ENCODE data around the gene OTUD3. TPM values are rescaled to one million over a fixed set of nuclear protein-coding genes. Genes with fewer than 3 reads are reported as not detected.
"Not testable (repeated sequence)": the region's sequence is repeated elsewhere in the genome, so short reads cannot be mapped to it uniquely, and the experiment has no call there.

Gene OTUD3
- total RNA-seq, 1 donor from 2014 or later, result 10.0 TPM

DNA sequence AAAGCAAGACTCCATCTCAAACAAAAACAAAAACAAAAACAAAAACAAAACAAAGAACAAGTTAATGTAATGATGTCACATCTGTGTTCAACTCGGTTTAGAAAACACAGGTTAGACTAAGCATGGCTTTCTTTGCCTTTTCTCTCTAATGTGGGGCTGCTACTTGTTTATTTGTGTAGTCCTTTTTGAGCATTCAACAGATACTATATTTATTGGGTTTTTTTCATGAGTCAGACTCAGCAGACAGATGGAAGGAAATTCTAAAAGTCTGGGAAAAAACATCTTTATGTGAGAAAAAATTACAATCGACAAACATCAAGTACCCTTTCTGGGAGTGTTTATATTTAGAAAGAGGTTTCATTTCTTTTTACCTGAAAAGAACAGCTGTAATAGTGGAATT, 22.3 kb upstream of the OTUD3 start:
- Mint-ChIP-seq H3K9me3 (peaks cover 5% of the 10 kb centered on the region), H3K4me1 (ENCODE audit: low read depth) (no peaks in the 10 kb centered on the region), H3K4me3 (ENCODE audit: low read depth) (no peak overlapping the region), H3K36me3 (ENCODE audit: low read depth) (no peaks in the 10 kb centered on the region), H3K27ac (no peak overlapping the region), H3K27me3 (ENCODE audit: low read depth) (peaks cover 14% of the 10 kb centered on the region)
- DNase-seq (ENCODE audit: low spot score), result no peak
- intact Hi-C loops (cut with micrococcal nuclease), result no loop called here

DNA sequence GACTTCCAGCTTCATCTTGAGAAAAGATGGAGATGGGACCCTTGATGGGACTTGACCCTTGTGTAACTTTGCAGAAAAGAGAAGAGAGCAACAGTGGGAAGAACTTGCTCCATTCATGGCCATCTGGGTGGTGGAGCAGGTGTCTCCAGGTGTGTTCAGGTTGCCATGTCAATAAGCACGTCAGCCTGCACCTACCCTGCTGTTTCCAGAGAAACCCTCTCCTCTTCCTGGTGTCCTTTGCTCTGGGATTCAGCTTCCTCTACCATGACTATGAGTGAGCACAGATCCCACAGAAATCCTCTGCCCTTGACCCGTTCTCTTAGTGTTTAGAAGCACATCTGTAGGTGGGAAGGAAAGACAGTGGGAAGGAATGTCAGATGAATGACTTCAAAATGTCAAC, 21.8 kb upstream of the OTUD3 start:
- no peaks in the 10 kb centered on the region for H3K36me3 Mint-ChIP-seq (ENCODE audit: low read depth)
- H3K9me3 Mint-ChIP-seq, result peaks cover 5% of the 10 kb centered on the region
- no peak for DNase-seq (ENCODE audit: low spot score)
- no peaks in the 10 kb centered on the region for H3K4me1 Mint-ChIP-seq (ENCODE audit: low read depth)
- no peak overlapping the region for H3K27ac Mint-ChIP-seq
- H3K4me3 Mint-ChIP-seq (ENCODE audit: low read depth), result no peak overlapping the region
- H3K27me3 Mint-ChIP-seq (ENCODE audit: low read depth), result peaks cover 14% of the 10 kb centered on the region
- intact Hi-C loops (cut with micrococcal nuclease), result no loop called here

DNA sequence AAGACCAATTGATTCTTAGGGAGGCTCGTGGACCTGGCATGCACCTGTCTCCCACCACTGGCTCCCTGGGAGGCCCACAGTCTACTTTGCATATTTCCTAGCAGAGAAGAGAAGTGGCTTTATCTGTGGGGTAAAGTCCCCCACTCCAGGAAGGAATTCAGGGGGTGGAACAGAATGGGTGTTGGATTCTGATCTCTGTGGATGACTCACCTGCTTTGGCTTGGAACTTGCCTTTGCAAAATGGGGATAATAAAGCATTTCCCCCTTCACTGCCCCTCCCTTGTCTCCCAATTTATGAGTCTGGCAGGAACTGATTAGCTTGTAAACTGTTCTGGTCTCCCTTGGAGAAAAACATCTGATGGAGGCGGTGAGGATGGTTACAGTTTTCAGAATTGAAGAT, 21.2 kb upstream of the OTUD3 start:
- Mint-ChIP-seq H3K27me3 (ENCODE audit: low read depth) (peaks cover 16% of the 10 kb centered on the region), H3K4me3 (ENCODE audit: low read depth) (no peak overlapping the region)
- DNase-seq (ENCODE audit: low spot score), result no peak

DNA sequence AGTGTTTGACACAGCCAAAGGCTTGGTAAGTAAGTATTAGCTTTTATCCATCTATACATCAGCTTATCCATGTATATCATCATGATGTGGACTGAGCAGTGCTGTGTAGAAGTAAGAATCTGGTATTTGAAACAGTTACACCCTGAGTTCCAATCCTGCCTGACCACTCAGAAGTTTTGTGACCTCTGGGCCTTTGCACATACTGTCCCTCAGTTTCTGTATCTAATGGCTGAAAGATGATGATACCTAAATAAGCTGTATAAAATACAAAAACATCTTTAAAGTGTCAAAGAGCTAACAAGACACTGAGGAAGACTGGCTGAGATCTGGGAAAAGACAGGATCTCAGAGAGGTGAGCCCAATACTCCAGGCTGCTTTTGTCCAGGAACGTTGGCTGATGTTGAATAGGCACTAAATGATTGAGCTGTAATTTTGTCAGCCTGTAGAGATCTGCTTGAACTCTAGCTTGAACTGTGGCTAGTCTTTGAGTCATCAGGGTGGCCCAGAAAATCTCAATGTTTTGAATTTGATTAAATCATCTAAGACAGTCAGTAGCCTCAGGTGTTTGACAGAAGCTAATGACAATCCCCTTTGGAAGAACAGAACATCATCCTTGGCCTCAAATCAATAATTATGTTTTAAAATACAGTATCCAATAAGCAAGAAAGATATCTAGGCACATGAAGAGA, 20.2 kb upstream of the OTUD3 start:
- Mint-ChIP-seq H3K4me1 (ENCODE audit: low read depth) (no peaks in the 10 kb centered on the region), H3K27me3 (ENCODE audit: low read depth) (peaks cover 23% of the 10 kb centered on the region), H3K4me3 (ENCODE audit: low read depth) (no peak overlapping the region), H3K36me3 (ENCODE audit: low read depth) (no peaks in the 10 kb centered on the region), H3K9me3 (peaks cover 5% of the 10 kb centered on the region), H3K27ac (no peak overlapping the region)
- no peak for DNase-seq (ENCODE audit: low spot score)
- intact Hi-C loops (cut with micrococcal nuclease), result no loop called here

More for the DNA sequence above, 21.2 kb upstream of the OTUD3 start:
- Mint-ChIP-seq H3K27ac (no peak overlapping the region), H3K36me3 (ENCODE audit: low read depth) (no peaks in the 10 kb centered on the region), H3K4me1 (ENCODE audit: low read depth) (no peaks in the 10 kb centered on the region), H3K9me3 (peaks cover 5% of the 10 kb centered on the region)
- intact Hi-C loops (cut with micrococcal nuclease), result no loop called here

DNA sequence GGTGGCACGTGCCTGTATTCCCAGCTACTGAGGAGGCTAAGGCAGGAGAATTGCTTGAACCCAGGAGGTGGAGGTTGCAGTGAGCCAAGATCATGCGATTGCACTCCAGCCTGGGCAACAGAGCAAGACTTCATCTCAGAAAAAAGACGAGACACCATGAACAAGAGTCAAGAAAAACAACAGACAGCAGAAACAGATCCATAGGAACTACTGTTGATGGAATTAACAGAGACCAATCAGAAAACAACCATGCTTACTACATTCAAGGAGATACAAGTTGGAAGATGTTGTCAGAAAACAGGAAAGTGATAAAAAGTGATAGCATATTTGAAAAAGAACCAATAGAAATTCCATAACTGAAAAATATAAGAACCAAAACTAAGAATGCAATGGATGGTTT, 19.3 kb upstream of the OTUD3 start:
- H3K27ac Mint-ChIP-seq, result no peak overlapping the region
- H3K36me3 Mint-ChIP-seq (ENCODE audit: low read depth), result no peaks in the 10 kb centered on the region
- peaks cover 24% of the 10 kb centered on the region for H3K27me3 Mint-ChIP-seq (ENCODE audit: low read depth)
- no peaks in the 10 kb centered on the region for H3K4me1 Mint-ChIP-seq (ENCODE audit: low read depth)
- no peak for DNase-seq (ENCODE audit: low spot score)
- H3K9me3 Mint-ChIP-seq, result peaks cover 5% of the 10 kb centered on the region
- no peak overlapping the region for H3K4me3 Mint-ChIP-seq (ENCODE audit: low read depth)
- intact Hi-C loops (cut with micrococcal nuclease), result no loop called here

DNA sequence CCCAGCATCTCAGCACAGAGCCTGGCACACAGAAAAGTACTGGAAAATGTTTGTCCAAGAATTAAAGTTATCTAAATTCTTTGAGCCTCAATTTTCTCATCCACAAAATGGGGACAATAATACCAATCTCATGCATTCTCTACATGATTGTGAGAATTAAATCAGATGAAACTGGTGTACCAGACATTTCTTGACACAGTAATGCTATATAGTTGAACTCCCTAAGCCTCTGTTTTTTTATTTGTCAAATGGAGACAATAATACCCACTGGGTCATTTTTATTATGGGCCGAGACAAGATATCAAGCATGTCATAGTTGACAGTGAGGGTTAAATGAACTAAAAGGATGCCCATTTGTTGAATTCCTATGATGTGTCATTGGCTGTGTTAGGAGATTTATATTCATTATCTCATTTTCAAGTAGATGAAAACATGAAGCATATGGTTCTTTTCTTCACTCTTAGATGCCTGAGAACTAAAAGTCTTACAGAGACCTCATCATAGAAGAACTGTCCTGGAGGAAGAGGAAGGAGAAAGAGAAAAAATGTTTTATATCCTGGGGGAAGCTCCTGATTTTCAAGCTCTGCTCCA, 17.5 kb upstream of the OTUD3 start:
- H3K4me1 Mint-ChIP-seq (ENCODE audit: low read depth), result no peaks in the 10 kb centered on the region
- H3K36me3 Mint-ChIP-seq (ENCODE audit: low read depth), result no peaks in the 10 kb centered on the region
- H3K27me3 Mint-ChIP-seq (ENCODE audit: low read depth), result peaks cover 25% of the 10 kb centered on the region
- intact Hi-C loops (cut with micrococcal nuclease), result no loop called here
- no peak overlapping the region for H3K27ac Mint-ChIP-seq
- peaks cover 5% of the 10 kb centered on the region for H3K9me3 Mint-ChIP-seq
- H3K4me3 Mint-ChIP-seq (ENCODE audit: low read depth), result no peak overlapping the region
- DNase-seq (ENCODE audit: low spot score), result no peak

DNA sequence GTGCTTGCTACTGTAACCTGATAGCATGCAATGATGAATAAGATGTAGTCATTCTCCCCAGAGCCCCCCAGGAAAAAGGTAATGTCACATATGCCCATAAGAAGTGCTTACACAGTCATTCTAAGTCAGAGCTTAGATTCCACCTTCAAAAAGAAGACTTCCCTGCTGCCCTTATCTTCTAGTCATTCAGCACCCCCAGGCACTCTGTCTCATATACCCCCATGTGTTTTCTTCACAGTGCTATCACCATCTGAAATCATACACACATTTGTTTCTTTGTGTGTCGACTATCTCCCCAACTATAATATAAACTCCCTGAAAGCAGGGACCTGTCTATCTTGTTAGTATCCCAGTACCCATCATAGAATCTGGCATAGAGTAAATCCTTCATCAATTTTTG, 16.2 kb upstream of the OTUD3 start:
- no peak for DNase-seq (ENCODE audit: low spot score)
- Mint-ChIP-seq H3K4me1 (ENCODE audit: low read depth) (no peaks in the 10 kb centered on the region), H3K36me3 (ENCODE audit: low read depth) (no peaks in the 10 kb centered on the region), H3K9me3 (peaks cover 5% of the 10 kb centered on the region), H3K27me3 (ENCODE audit: low read depth) (peaks cover 23% of the 10 kb centered on the region), H3K4me3 (ENCODE audit: low read depth) (no peak overlapping the region), H3K27ac (no peak overlapping the region)
- intact Hi-C loops (cut with micrococcal nuclease), result no loop called here

DNA sequence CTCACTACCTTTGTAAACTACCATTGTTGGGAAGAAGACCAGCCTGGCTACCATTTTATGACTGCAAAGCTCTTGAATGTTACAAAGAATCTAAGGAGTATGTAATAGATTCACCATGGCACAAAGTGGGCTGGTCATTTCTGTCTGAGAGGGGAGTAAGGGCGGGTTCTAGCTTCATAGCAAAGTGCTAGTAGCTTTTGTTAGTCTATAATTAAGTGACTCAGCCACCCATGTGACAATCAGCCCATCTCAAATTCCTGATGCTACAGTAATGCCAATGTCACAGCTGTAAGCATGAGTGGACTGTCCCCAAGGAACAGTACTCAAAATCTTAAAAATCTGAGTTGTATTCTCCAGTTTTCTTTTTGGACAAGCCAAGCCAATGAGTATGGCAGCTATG, 15.4 kb upstream of the OTUD3 start:
- Mint-ChIP-seq H3K27ac (no peak overlapping the region), H3K27me3 (ENCODE audit: low read depth) (peaks cover 23% of the 10 kb centered on the region), H3K4me1 (ENCODE audit: low read depth) (no peaks in the 10 kb centered on the region), H3K36me3 (ENCODE audit: low read depth) (no peaks in the 10 kb centered on the region), H3K9me3 (peaks cover 5% of the 10 kb centered on the region), H3K4me3 (ENCODE audit: low read depth) (no peak overlapping the region)
- DNase-seq (ENCODE audit: low spot score), result no peak
- intact Hi-C loops (cut with micrococcal nuclease), result no loop called here

DNA sequence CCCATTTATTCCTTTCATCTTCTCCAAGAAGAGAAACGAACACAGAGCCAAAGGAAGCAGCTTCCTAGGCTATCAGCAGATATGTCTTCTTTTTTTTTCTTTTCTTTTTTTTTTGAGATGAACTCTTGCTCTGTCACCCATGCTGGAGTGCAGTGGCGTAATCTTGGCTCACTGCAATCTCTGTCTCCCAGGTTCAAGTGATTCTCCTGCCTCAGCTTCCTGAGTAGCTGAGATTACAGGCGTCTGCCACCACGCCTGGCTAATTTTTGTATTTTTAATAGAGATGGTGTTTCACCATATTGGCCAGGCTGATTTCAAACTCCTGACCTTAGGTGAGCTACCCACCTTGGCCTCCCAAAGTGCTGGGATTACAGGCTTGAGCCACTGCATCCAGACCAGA, 13.6 kb upstream of the OTUD3 start:
- H3K27ac Mint-ChIP-seq; H3K9me3 Mint-ChIP-seq; H3K4me1 Mint-ChIP-seq (ENCODE audit: low read depth); DNase-seq (ENCODE audit: low spot score); intact Hi-C loops (cut with micrococcal nuclease); H3K4me3 Mint-ChIP-seq (ENCODE audit: low read depth); H3K36me3 Mint-ChIP-seq (ENCODE audit: low read depth): not testable (repeated sequence)
- peaks cover 29% of the 10 kb centered on the region for H3K27me3 Mint-ChIP-seq (ENCODE audit: low read depth)

DNA sequence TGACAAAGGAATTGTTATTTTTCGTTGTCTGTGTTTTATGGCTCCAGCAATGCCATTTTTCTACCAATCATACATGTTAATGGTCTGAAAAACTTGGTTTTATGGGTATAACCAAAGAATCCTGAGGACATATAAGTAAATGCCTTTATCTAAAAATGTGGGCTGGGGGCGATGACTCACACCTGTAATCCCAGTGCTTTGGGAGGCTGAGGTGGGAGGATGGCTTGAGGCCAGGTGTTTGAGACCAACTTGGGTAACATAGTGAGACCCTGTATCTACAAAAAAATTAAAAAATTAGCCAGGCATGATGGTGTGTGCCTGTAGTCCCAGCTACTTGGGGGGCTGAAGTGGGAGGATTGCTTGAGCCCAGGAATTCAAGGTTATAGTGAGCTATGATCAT, 12.7 kb upstream of the OTUD3 start:
- DNase-seq (ENCODE audit: low spot score); H3K27ac Mint-ChIP-seq; H3K9me3 Mint-ChIP-seq; H3K36me3 Mint-ChIP-seq (ENCODE audit: low read depth); H3K4me1 Mint-ChIP-seq (ENCODE audit: low read depth); H3K4me3 Mint-ChIP-seq (ENCODE audit: low read depth); intact Hi-C loops (cut with micrococcal nuclease): not testable (repeated sequence)
- H3K27me3 Mint-ChIP-seq (ENCODE audit: low read depth), result peaks cover 29% of the 10 kb centered on the region

DNA sequence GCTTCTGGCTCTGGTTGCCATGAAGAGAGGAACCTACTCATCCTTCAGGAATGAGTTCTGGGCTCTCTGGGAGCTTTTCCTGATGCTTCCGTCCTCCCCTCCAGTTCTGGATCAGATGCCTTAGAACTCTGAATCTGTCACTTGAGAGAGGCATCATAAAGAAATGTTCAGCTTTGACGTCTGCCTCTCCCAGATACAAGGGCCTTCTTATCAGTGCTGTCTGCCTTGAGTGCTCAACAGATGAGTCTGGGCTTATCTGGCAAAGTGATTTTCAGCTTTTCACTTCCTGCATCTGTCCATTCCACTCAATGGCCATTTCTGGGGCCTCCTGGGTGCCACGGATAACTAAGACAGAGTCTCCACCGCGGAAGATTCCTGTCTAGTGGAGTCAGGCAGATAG, 12.3 kb upstream of the OTUD3 start:
- no peaks in the 10 kb centered on the region for H3K9me3 Mint-ChIP-seq
- intact Hi-C loops (cut with micrococcal nuclease), result no loop called here
- H3K36me3 Mint-ChIP-seq (ENCODE audit: low read depth), result no peaks in the 10 kb centered on the region
- no peak overlapping the region for H3K27ac Mint-ChIP-seq
- peaks cover 29% of the 10 kb centered on the region for H3K27me3 Mint-ChIP-seq (ENCODE audit: low read depth)
- H3K4me1 Mint-ChIP-seq (ENCODE audit: low read depth), result no peaks in the 10 kb centered on the region
- no peak overlapping the region for H3K4me3 Mint-ChIP-seq (ENCODE audit: low read depth)
- DNase-seq (ENCODE audit: low spot score), result no peak

DNA sequence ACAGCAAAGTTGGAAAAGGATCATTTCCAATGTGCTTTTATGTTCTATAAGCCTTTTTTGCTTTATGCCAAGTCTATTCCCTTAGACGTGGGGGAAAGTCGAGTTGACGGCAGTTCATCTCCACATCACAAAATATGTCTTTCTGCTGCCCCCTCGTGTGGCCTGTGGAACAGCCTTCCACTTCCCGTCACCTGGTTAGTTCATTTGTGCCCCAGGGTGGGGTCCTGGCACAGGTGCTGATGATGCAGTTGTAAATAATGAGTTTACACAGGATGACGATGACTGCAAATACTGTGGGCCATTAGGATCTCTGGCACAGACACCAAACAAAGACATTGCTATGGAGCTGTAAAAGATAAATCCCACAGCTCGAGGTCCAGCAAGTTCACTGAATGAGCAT, 10.0 kb upstream of the OTUD3 start:
- no peak overlapping the region for H3K4me3 Mint-ChIP-seq (ENCODE audit: low read depth)
- H3K36me3 Mint-ChIP-seq (ENCODE audit: low read depth), result no peaks in the 10 kb centered on the region
- no peaks in the 10 kb centered on the region for H3K9me3 Mint-ChIP-seq
- peaks cover 30% of the 10 kb centered on the region for H3K27me3 Mint-ChIP-seq (ENCODE audit: low read depth)
- intact Hi-C loops (cut with micrococcal nuclease), result no loop called here
- no peaks in the 10 kb centered on the region for H3K4me1 Mint-ChIP-seq (ENCODE audit: low read depth)
- DNase-seq (ENCODE audit: low spot score), result no peak
- H3K27ac Mint-ChIP-seq, result no peak overlapping the region

DNA sequence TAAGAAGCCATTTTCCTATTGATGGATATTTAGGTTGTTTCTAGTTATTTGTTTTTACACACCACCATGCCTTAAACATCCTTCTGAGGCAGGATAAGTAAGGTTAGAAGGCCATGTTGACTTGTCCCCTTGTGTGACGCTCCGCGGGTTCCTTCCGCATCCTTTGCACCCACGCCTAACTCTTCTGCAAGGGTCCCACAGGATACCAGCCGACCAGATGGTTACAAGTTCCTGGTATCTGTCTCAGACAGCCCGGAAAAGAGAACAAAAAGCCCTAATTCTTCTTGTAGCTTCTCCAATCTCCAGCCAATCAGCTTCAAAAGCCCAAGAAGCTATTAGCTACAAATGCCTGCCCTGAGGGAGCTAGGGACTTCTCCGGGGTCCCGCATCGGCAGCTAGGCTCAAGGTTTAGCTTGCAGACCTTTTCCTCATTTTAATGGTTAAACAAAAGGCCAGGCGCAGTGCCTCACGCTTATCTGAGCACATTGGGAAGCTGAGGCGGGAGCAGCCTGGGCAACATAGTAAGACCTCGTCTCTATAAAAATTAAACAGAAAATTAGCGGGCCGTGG, 4.9 kb upstream of the OTUD3 start:
- Mint-ChIP-seq H3K36me3 (ENCODE audit: low read depth) (no peaks in the 10 kb centered on the region), H3K4me3 (ENCODE audit: low read depth) (no peak overlapping the region), H3K4me1 (ENCODE audit: low read depth) (peaks cover 4% of the 10 kb centered on the region), H3K27me3 (ENCODE audit: low read depth) (peaks cover 24% of the 10 kb centered on the region), H3K9me3 (no peaks in the 10 kb centered on the region), H3K27ac (no peak overlapping the region)
- DNase-seq (ENCODE audit: low spot score), result no peak
- intact Hi-C loops (cut with micrococcal nuclease), result no loop called here
